Measurements from ENCODE around the gene MAPRE2.

DNA sequence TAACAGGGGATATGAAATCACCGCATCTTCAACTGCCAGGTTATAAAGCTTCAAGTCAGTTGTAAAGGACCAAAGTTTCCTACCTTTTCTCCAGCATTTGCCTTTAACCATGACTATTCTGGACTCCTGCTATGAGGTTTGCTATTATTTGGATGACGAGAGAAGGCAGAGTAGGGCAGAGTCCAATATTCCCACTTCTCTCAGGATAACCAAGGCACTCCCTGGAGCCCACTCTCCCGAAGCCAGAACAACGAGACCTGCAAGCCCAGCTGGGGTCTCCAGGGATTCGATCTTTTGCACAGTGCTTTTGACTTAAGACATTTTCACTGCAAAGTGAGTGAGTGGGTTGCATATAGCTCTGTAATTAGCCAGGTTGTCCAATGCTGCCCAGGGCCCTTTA, 122.5 kb downstream of the MAPRE2 start:
- TF ChIP-seq EP300 (conservative IDR thresholded peaks at IDR 0.05; ENCODE audit: poor library complexity, severe bottlenecking) (no peak), EZH2 (IDR thresholded peaks at IDR 0.05; ENCODE audit: borderline replicate concordance, insufficient read depth, low read length, poor library complexity, severe bottlenecking) (no peak), SMC3 (conservative IDR thresholded peaks at IDR 0.05; ENCODE audit: poor library complexity) (no peak), MXI1 (conservative IDR thresholded peaks at IDR 0.05; ENCODE audit: poor library complexity, severe bottlenecking) (no peak), TAF1 (IDR thresholded peaks at IDR 0.05; ENCODE audit: low read depth) (no peak), RAD21 (conservative IDR thresholded peaks at IDR 0.05) (no peak), POLR2AphosphoS5 (IDR thresholded peaks at IDR 0.05) (no peak)
- TF ChIP-seq, protein P1, sequence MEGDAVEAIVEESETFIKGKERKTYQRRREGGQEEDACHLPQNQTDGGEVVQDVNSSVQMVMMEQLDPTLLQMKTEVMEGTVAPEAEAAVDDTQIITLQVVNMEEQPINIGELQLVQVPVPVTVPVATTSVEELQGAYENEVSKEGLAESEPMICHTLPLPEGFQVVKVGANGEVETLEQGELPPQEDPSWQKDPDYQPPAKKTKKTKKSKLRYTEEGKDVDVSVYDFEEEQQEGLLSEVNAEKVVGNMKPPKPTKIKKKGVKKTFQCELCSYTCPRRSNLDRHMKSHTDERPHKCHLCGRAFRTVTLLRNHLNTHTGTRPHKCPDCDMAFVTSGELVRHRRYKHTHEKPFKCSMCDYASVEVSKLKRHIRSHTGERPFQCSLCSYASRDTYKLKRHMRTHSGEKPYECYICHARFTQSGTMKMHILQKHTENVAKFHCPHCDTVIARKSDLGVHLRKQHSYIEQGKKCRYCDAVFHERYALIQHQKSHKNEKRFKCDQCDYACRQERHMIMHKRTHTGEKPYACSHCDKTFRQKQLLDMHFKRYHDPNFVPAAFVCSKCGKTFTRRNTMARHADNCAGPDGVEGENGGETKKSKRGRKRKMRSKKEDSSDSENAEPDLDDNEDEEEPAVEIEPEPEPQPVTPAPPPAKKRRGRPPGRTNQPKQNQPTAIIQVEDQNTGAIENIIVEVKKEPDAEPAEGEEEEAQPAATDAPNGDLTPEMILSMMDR (IDR thresholded peaks at IDR 0.05; ENCODE audit: poor library complexity, severe bottlenecking), result no peak
